Measurements from ENCODE around the gene WDR45B.

WDR45B gene

DNA sequence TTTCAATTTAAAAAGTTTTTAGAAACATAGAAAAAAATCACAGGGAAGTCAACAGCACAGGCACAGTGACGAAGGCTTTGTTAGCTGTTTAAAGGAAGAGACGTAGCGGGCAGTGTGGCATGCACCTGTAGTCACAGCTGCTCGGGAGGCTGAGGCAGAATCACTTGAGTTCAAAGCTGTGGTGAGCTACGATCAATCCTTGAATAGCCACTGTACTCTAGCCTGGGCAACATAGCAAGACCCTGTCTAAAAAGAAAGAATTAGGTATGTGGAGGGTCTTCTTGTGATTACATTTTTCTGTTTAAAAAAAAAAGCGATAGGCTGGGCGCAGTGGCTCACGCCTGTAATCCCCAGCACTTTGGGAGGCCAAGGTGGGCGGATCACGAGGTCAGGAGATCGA is 78.6 kb downstream of the WDR45B start:
- H3K4me2 ChIP-seq (ENCODE audit: low read depth, low read length, poor library complexity, severe bottlenecking), result no peak overlapping the region
- peaks cover under 1% of the 10 kb centered on the region for H3K79me2 ChIP-seq (ENCODE audit: insufficient read depth, low read length)
- H3K27me3 ChIP-seq (ENCODE audit: low read length), result no peaks in the 10 kb centered on the region
- TF ChIP-seq EZH2phosphoT487 (conservative IDR thresholded peaks at IDR 0.05; ENCODE audit: low read length), result no peak
- TF ChIP-seq, protein P1, sequence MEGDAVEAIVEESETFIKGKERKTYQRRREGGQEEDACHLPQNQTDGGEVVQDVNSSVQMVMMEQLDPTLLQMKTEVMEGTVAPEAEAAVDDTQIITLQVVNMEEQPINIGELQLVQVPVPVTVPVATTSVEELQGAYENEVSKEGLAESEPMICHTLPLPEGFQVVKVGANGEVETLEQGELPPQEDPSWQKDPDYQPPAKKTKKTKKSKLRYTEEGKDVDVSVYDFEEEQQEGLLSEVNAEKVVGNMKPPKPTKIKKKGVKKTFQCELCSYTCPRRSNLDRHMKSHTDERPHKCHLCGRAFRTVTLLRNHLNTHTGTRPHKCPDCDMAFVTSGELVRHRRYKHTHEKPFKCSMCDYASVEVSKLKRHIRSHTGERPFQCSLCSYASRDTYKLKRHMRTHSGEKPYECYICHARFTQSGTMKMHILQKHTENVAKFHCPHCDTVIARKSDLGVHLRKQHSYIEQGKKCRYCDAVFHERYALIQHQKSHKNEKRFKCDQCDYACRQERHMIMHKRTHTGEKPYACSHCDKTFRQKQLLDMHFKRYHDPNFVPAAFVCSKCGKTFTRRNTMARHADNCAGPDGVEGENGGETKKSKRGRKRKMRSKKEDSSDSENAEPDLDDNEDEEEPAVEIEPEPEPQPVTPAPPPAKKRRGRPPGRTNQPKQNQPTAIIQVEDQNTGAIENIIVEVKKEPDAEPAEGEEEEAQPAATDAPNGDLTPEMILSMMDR (IDR thresholded peaks at IDR 0.05; ENCODE audit: insufficient read depth, low read length, poor library complexity, severe bottlenecking), result no peak
- no peak overlapping the region for H3K27ac ChIP-seq (ENCODE audit: low read depth, low read length)
- H3K4me3 ChIP-seq (ENCODE audit: insufficient read depth, low read length, poor library complexity, severe bottlenecking), result no peak overlapping the region
- H3K9me2 ChIP-seq (replicated peaks; ENCODE audit: insufficient read depth, low read length), result no peaks in the 10 kb centered on the region
- H3K9me3 ChIP-seq (ENCODE audit: insufficient read depth, low read length), result no peaks in the 10 kb centered on the region
- H4K20me1 ChIP-seq (ENCODE audit: low read depth, low read length), result no peaks in the 10 kb centered on the region
- no peak overlapping the region for H2AFZ ChIP-seq (ENCODE audit: low read depth, low read length, severe bottlenecking)
- H3K36me3 ChIP-seq (ENCODE audit: low read length), result peaks cover 12% of the 10 kb centered on the region; the same call in 1 of the 2 replicates
- H3K9ac ChIP-seq (ENCODE audit: low read length), result no peak overlapping the region
- no peaks in the 10 kb centered on the region; the same call in 1 of the 2 replicates for H3F3A ChIP-seq (ENCODE audit: insufficient read depth)

DNA sequence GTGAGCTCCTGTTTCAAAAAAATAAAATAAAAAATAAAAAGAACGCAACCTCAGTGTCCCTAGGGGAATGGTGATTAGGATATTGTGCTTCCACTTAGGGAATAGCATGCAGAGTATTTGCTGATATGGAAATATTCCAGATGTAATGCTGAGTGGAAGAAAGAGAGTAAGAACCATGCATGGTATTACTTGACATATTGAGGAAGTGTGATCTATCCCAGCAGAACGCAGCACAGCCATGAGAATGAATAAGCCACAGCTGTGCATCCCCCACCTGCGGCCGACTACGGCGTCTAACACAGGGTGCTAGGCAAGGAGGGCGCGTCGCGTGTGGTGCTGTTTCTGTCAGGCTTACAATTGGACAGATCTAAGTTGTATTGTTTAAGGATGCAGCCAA is 79.2 kb downstream of the WDR45B start:
- H3K36me3 ChIP-seq (ENCODE audit: low read length), result peaks cover 12% of the 10 kb centered on the region; the same call in 1 of the 2 replicates
- H3K9me3 ChIP-seq (ENCODE audit: insufficient read depth, low read length), result no peaks in the 10 kb centered on the region
- H3K9ac ChIP-seq (ENCODE audit: low read length), result no peak overlapping the region
- no peaks in the 10 kb centered on the region for H3K9me2 ChIP-seq (replicated peaks; ENCODE audit: insufficient read depth, low read length)
- H3K27me3 ChIP-seq (ENCODE audit: low read length), result no peaks in the 10 kb centered on the region
- no peak overlapping the region for H3K4me2 ChIP-seq (ENCODE audit: low read depth, low read length, poor library complexity, severe bottlenecking)
- H2AFZ ChIP-seq (ENCODE audit: low read depth, low read length, severe bottlenecking), result no peak overlapping the region
- no peak overlapping the region for H3K4me3 ChIP-seq (ENCODE audit: insufficient read depth, low read length, poor library complexity, severe bottlenecking)
- H3K27ac ChIP-seq (ENCODE audit: low read depth, low read length), result no peak overlapping the region
- H4K20me1 ChIP-seq (ENCODE audit: low read depth, low read length), result no peaks in the 10 kb centered on the region
- peaks cover 4% of the 10 kb centered on the region; the same call in 1 of the 2 replicates for H3K79me2 ChIP-seq (ENCODE audit: insufficient read depth, low read length)
- H3F3A ChIP-seq (ENCODE audit: insufficient read depth), result no peaks in the 10 kb centered on the region; the same call in 1 of the 2 replicates
- TF ChIP-seq, protein P1 (IDR thresholded peaks at IDR 0.05; ENCODE audit: insufficient read depth, low read length, poor library complexity, severe bottlenecking), result no peak
- TF ChIP-seq EZH2phosphoT487 (conservative IDR thresholded peaks at IDR 0.05; ENCODE audit: low read length), result no peak

DNA sequence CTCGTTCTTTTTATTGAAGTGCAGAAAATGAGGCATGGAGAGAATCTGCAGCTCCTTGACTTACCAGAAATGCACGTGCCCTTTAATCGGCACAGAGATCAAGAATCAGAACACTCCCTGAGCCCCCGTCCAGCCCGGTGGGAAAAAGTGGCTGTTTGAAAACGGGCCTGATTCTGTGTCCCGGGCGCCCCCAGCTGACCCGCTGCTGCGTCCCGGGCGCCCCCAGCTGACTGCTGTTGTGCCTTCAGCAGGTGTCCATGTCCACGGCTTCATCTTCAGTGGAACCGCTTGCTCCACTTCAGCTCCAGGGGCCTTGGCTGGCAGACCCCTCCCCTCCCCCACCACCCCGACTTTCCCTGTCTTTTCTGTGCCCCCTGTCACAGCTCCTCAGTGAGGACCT is 81.0 kb downstream of the WDR45B start:
- H3K36me3 ChIP-seq (ENCODE audit: low read length), result peaks cover 9% of the 10 kb centered on the region; the same call in 1 of the 2 replicates
- no peak overlapping the region for H3K4me3 ChIP-seq (ENCODE audit: insufficient read depth, low read length, poor library complexity, severe bottlenecking)
- no peaks in the 10 kb centered on the region for H3K9me3 ChIP-seq (ENCODE audit: insufficient read depth, low read length)
- H4K20me1 ChIP-seq (ENCODE audit: low read depth, low read length), result no peaks in the 10 kb centered on the region
- no peaks in the 10 kb centered on the region for H3K27me3 ChIP-seq (ENCODE audit: low read length)
- no peak overlapping the region for H3K4me2 ChIP-seq (ENCODE audit: low read depth, low read length, poor library complexity, severe bottlenecking)
- H3K79me2 ChIP-seq (ENCODE audit: insufficient read depth, low read length), result peaks cover 19% of the 10 kb centered on the region
- H3F3A ChIP-seq (ENCODE audit: insufficient read depth), result no peaks in the 10 kb centered on the region; the same call in 1 of the 2 replicates
- TF ChIP-seq, protein P1 (IDR thresholded peaks at IDR 0.05; ENCODE audit: insufficient read depth, low read length, poor library complexity, severe bottlenecking), result no peak
- no peak for TF ChIP-seq EZH2phosphoT487 (conservative IDR thresholded peaks at IDR 0.05; ENCODE audit: low read length)
- H2AFZ ChIP-seq (ENCODE audit: low read depth, low read length, severe bottlenecking), result no peak overlapping the region
- no peaks in the 10 kb centered on the region for H3K9me2 ChIP-seq (replicated peaks; ENCODE audit: insufficient read depth, low read length)
- no peak overlapping the region for H3K9ac ChIP-seq (ENCODE audit: low read length)
- H3K27ac ChIP-seq (ENCODE audit: low read depth, low read length), result no peak overlapping the region

Data from SU-DHL-6 (cell line).